HepG2 (cell line): ENCODE results near the gene ZNF345. TPM values are rescaled to one million over a fixed set of nuclear protein-coding genes. Genes with fewer than 3 reads are reported as not detected.

ENCODE experiments used
- ATAC-seq: fragments of 200-7000 bp; cut with Tn5 transposase; 3 replicates; pipeline ENCODE4 v1.9.1; 2020; ENCODE audit warnings: mild to moderate bottlenecking, moderate library complexity
- BruUV-seq: library from RNA; stranded (reverse); fragments of 400-500 nt; replicated peaks from 2 replicates; lab custom pipeline; 2021; lab: Mats Ljungman, UMichigan
- CTCF ChIA-PET: fragments of 300-600 bp; formaldehyde crosslinking; extraction: SDS; loops from one replicate; lab custom pipeline; 2021; ENCODE audit warnings: low total read pairs, inconsistent platforms, low intra/inter-chr PET ratio; lab: Yijun Ruan, JAX
- POLR2A ChIA-PET: fragments of 350-600 bp; sonication (Branson Sonifier 250); formaldehyde crosslinking; loops from one replicate; lab custom pipeline; 2020; ENCODE audit warnings: antibody characterized with exemption, inconsistent platforms; lab: Yijun Ruan, JAX
- DNase-seq: peaks from one replicate; pipeline ENCODE4 v3.0.0-alpha.2; 2015; ENCODE audit warnings: low spot score
- FAIRE-seq: peaks from 3 replicates; lab custom pipeline; 2011; peaks lifted over from hg19 to GRCh38; lab: Jason Lieb, UNC
- H2AFZ ChIP-seq: one replicate; pipeline ENCODE4 v1.6.1; 2011; ENCODE audit warnings: low read length, inconsistent platforms
- H3K27ac ChIP-seq: fragments of 300-600 bp; 3 replicates; pipeline ENCODE4 v1.8.0; 2011; ENCODE audit warnings: mixed run types, mild to moderate bottlenecking, mixed read lengths, low read length, inconsistent platforms; ENCODE audit not compliant: insufficient read depth; ENCODE audit errors: extremely low read length
- H3K27me3 ChIP-seq, 2 experiments: fragments of 200-600 bp in 1 of 2; 2 replicates in 1 of 2; 3 replicates in 1 of 2; pipeline versions ENCODE4 v1.6.0 to v1.8.0; 2011; ENCODE audit warnings: low read length in 2 of 2, mild to moderate bottlenecking in 2 of 2, moderate library complexity in 2 of 2, inconsistent platforms in 1 of 2; ENCODE audit not compliant: insufficient read depth in 2 of 2, control insufficient read depth in 1 of 2
- H3K36me3 ChIP-seq, 2 experiments: fragments of 200-600 bp in 1 of 2; replicated peaks in 1 of 2; 2 replicates in 1 of 2; 3 replicates in 1 of 2; pipeline versions ENCODE4 v1.5.1 to v1.8.0; 2011; ENCODE audit warnings: low read length in 2 of 2, inconsistent platforms in 1 of 2; ENCODE audit not compliant: insufficient read depth in 2 of 2, control insufficient read depth in 1 of 2
- H3K4me1 ChIP-seq: 2 replicates; pipeline ENCODE4 v1.5.1; 2012; ENCODE audit warnings: low read length, inconsistent platforms; ENCODE audit not compliant: insufficient read depth
- H3K4me2 ChIP-seq: 2 replicates; pipeline ENCODE4 v1.6.0; 2011; ENCODE audit warnings: low read depth, low read length, inconsistent platforms
- H3K4me3 ChIP-seq, 3 experiments: fragments of 200-600 bp in 1 of 3; sonication (generic), shearing (Covaris generic) in 1 of 3; replicated peaks in 1 of 3; 2 replicates each; pipeline ENCODE4 v1.5.1; 2011 to 2016; ENCODE audit warnings: low read length in 3 of 3, inconsistent platforms in 2 of 3, low read depth in 2 of 3, mild to moderate bottlenecking in 2 of 3, control low read depth in 1 of 3, mixed read lengths in 1 of 3; ENCODE audit not compliant: insufficient read depth in 1 of 3
- H3K79me2 ChIP-seq: one replicate; pipeline ENCODE4 v1.6.1; 2011; ENCODE audit warnings: low read length, inconsistent platforms; ENCODE audit not compliant: insufficient read depth
- H3K9ac ChIP-seq: 2 replicates; pipeline ENCODE4 v1.6.0; 2011; ENCODE audit warnings: mild to moderate bottlenecking, low read depth, low read length, inconsistent platforms; ENCODE audit not compliant: insufficient read depth
- H3K9me3 ChIP-seq: 2 replicates; pipeline ENCODE4 v1.5.1; 2012; ENCODE audit warnings: mild to moderate bottlenecking, low read length
- H4K20me1 ChIP-seq: 2 replicates; pipeline ENCODE4 v1.6.0; 2011; ENCODE audit warnings: inconsistent platforms, mild to moderate bottlenecking, low read length, moderate library complexity; ENCODE audit not compliant: insufficient read depth
- ARNTL ChIP-seq: sonication (generic); formaldehyde crosslinking; IDR thresholded peaks from 2 replicates; pipeline ENCODE4 v1.4.0; 2020; ENCODE audit warnings: mild to moderate bottlenecking, missing genetic modification reagents
- FOXJ3 ChIP-seq: sonication (generic); formaldehyde crosslinking; IDR thresholded peaks from 2 replicates; pipeline ENCODE4 v1.4.0; 2020; ENCODE audit warnings: missing genetic modification reagents, mild to moderate bottlenecking, borderline replicate concordance
- PAXIP1 ChIP-seq: sonication (generic); formaldehyde crosslinking; conservative IDR thresholded peaks from 2 replicates; pipeline ENCODE4 v1.4.0; 2020; ENCODE audit warnings: mild to moderate bottlenecking, missing genetic modification reagents, moderate library complexity
- SMYD3 ChIP-seq: sonication (generic); formaldehyde crosslinking; IDR thresholded peaks from 2 replicates; pipeline ENCODE4 v1.8.1; 2023; ENCODE audit warnings: mild to moderate bottlenecking, missing genetic modification reagents
- WGBS: methylation state at CpG from one replicate; pipeline ENCODE4 v1.1.6; 2017; ENCODE audit warnings: low lambda C conversion rate; 5-methylcytosine and 5-hydroxymethylcytosine counted together
- in situ Hi-C: cut with HindIII; loops from 2 replicates; pipeline ENCODE4 v1.10.0; 2017; ENCODE audit warnings: low pct_unique_long_range_greater_than_20kb; ENCODE audit not compliant: extremely low pct_ligation_motif_present
- intact Hi-C: fragments of 100-400 bp; cut with micrococcal nuclease; formaldehyde crosslinking; loops from one replicate; pipeline ENCODE4 v1.10.0; 2022; ENCODE audit not compliant: unreplicated experiment
- polyA plus RNA-seq, 8 experiments: library from polyadenylated mRNA; depleted of rRNA in 3 of 8; stranded (reverse) in 7 of 8; unstranded in 1 of 8; fragments of >200 nt; fragmentation: Illumina TruSeq in 4 of 8; extraction: Trizol in 4 of 8; gene quantifications; 2 replicates each; pipeline versions ENCODE4 v1.2.1 to v1.2.3, GENCODE V29; 2011 to 2016; ENCODE audit warnings: low read depth in 4 of 8, missing spikeins in 1 of 8, mixed read lengths in 1 of 8; ENCODE audit not compliant: insufficient read depth in 1 of 8
- total RNA-seq, 5 experiments: library from RNA; depleted of rRNA; stranded (reverse); fragments of >200 nt; fragmentation: Illumina TruSeq; extraction: Trizol; gene quantifications; 2 replicates each; pipeline ENCODE4 v1.2.3, GENCODE V29; 2016; ENCODE audit warnings: low read depth in 1 of 5
- TF ChIP-seq, protein P1 (sequence below): sonication (generic); formaldehyde crosslinking; IDR thresholded peaks from 2 replicates; pipeline ENCODE4 v1.5.0; 2020; ENCODE audit warnings: missing genetic modification reagents, mild to moderate bottlenecking, borderline replicate concordance

The ZNF345 gene
- total and polyA plus RNA-seq, 2 of the 13 experiments (the other 11 are each of a cell fraction or from before 2014, with no cell fraction given), result 2.6 to 2.9 TPM

DNA sequence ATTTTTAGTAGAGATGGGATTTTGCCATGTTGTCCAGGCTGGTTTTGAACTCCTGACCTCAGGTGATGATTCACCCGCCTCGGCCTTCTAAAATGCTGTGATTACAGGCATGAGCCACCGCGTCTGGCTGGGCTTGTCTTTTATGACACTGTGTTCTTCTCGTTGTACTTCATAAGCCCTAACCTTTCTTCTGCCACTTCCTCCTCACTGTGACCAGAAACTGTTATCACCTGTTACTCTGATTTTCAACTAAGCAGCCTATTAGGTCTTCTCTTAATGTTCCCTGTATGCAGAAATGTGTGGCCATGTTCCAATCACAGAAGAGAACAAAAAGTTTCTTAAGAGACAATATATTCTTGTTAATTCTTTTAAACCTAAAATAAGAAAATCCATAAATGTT is 28.9 kb upstream of the ZNF345 start:
- intact Hi-C loops (no loop called here), in situ Hi-C loops (no loop called here)
- ChIA-PET CTCF (no interaction called here), POLR2A (no interaction called here)
- Histone ChIP-seq H2AFZ (no peak overlapping the region), H3K27ac (no peak overlapping the region), H3K79me2 (no peaks in the 10 kb centered on the region), H3K4me3 (no peak overlapping the region), H3K4me1 (no peaks in the 10 kb centered on the region), H3K27me3 (no peaks in the 10 kb centered on the region), H3K36me3 (peaks cover 9 to 28% of the 10 kb centered on the region in 2 experiments), H3K4me2 (no peak overlapping the region), H3K9me3 (peaks cover 93% of the 10 kb centered on the region), H4K20me1 (no peaks in the 10 kb centered on the region), H3K9ac (no peak overlapping the region)
- no peak for DNase-seq
- no peak for FAIRE-seq
- 96% methylated on average over 5 of the region's 5 CpGs for WGBS
- ATAC-seq, result no peak
- BruUV-seq, result no TSS peak
- no peak for TF ChIP-seq PAXIP1
- TF ChIP-seq FOXJ3 (CRISPR knock-in tag), result no peak
- TF ChIP-seq, protein P1, sequence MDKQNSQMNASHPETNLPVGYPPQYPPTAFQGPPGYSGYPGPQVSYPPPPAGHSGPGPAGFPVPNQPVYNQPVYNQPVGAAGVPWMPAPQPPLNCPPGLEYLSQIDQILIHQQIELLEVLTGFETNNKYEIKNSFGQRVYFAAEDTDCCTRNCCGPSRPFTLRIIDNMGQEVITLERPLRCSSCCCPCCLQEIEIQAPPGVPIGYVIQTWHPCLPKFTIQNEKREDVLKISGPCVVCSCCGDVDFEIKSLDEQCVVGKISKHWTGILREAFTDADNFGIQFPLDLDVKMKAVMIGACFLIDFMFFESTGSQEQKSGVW (CRISPR knock-in tag), result no peak
- no peak for TF ChIP-seq SMYD3 (CRISPR knock-in tag)
- TF ChIP-seq ARNTL (CRISPR knock-in tag), result no peak
